A673 (cell line): Measurements from ENCODE around the gene POLG2.

Experiments
- EZH2 ChIP-seq: fragments of 200-600 bp; sonication (generic); IDR thresholded peaks from 2 replicates; pipeline ENCODE4 v1.6.1; 2017; ENCODE audit warnings: borderline replicate concordance, low read depth, mild to moderate bottlenecking, mixed read lengths, antibody characterized with exemption, low read length; ENCODE audit not compliant: poor library complexity, severe bottlenecking
- TF ChIP-seq, protein P1 (sequence below): fragments of 300-800, 200-600 bp; sonication (generic); conservative IDR thresholded peaks from 2 replicates; pipeline ENCODE4 v1.5.1; 2017; ENCODE audit warnings: low read depth, mild to moderate bottlenecking, antibody characterized with exemption, low read length, moderate library complexity, mixed read lengths

DNA sequence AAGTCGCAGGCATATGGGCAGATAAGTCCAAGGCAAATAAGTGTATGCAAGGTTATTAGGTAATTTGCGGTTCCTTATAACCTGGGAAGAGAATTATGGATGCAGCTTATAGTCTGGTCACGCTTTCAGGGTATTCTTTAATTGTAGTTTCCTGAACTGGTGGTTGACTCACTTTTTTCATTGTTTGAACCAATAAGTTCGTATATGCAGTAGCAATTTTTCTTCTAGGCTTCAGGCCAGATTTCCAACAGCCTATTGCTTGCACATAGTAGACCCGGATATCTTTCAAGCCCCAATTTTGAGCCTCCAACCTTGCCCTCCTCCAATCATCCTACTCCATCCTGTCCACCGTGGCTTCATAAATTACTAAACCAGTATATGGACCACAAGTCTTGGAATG is 22.7 kb upstream of the POLG2 start:
- TF ChIP-seq, protein P1, sequence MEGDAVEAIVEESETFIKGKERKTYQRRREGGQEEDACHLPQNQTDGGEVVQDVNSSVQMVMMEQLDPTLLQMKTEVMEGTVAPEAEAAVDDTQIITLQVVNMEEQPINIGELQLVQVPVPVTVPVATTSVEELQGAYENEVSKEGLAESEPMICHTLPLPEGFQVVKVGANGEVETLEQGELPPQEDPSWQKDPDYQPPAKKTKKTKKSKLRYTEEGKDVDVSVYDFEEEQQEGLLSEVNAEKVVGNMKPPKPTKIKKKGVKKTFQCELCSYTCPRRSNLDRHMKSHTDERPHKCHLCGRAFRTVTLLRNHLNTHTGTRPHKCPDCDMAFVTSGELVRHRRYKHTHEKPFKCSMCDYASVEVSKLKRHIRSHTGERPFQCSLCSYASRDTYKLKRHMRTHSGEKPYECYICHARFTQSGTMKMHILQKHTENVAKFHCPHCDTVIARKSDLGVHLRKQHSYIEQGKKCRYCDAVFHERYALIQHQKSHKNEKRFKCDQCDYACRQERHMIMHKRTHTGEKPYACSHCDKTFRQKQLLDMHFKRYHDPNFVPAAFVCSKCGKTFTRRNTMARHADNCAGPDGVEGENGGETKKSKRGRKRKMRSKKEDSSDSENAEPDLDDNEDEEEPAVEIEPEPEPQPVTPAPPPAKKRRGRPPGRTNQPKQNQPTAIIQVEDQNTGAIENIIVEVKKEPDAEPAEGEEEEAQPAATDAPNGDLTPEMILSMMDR, result no peak
- no peak for TF ChIP-seq EZH2
